NCI-H1092 treated with DMSO at 0.1 percent for 48 hours (cell line): Measurements from ENCODE around the gene DUXB.

Experiments used
- DNase-seq: peaks from one replicate; lab custom pipeline; 2025; lab: John Stamatoyannopoulos, UW

DUXB gene, protein sequence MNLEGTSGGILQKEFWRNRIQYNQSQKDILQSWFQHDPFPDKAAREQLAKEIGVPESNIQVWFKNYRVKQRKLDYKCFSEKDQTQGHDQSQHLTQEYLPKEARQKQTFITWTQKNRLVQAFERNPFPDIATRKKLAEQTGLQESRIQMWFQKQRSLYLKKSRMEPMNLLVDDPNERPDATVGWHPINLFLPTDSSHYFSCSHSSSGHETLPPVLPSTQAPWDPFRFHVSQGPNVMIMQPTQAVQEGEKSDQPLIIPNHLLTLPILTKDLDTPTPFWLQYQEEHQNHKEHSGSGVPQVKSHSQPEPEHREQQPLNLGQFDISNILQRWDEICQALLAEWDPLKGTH

DNA sequence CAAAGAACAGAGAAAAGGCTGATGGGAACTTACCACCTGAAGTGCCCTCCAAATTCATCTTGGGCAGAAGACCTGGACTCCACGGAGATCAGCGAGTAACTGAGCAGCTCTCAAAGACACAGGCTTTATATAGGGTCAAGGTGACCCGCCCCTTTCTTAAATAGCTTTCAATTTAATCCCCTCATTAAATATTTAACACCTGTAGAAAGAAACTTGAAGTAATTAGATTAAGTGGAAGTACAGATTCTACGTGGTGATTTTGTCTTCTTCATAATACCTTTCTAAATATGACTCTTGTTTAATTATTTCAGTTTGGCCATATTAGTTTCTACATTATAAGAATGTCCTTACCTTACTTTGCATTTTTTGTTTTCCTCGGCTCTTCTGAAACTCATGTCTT lies at the start of gene DUXB:
DUXB (minus strand) TSS at position 101 of the 400 bp plus-strand sequence; CDS start at position 58, 43 bp downstream.
- DNase-seq: no peak

DNA sequence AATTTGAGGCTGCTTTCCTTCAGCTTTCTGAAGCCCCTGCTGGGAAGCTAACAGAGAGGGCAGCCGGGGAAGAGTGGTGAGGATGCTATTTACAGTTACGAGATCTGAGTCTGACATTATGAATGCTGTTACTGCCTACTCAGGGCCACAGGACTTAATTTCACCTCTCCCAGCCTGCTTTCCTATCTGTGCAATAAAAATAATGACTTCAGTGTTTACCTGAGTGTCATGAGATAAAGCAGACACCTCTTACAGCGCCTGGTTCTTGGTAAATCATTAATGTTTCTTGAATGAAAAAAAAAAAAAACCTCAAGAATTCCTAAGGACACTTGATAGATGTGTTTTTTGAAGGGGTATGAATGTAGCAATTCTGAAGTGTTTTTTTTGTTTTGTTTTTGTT lies 49.3 kb upstream of the DUXB start:
- DNase-seq: no peak

DNA sequence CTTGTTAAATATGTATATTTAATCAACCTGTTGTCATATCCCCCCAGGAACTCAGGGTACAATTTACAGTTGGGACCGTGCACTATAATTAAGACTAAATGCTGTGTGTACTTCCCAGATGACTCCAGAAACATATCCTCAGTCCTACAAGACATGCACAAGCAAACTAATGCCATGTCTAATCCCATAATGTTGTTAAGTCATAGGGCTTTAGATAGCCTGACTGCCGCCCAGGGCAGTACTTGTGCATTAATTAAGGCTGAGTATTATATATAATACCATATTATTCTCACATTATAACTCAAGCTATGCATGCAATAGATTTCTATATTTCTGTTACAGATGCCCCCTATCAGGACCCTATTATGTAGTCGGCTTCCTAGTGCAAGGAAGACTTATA lies 45.1 kb upstream of the DUXB start:
- DNase-seq: no peak

GRCh38 chr16:75745823-75746222 lies 44.6 kb upstream of the DUXB start:
- no peak for DNase-seq

- no peak for DNase-seq
Observed at GRCh38 chr16:75745242-75745641, 44.0 kb upstream of the DUXB start.

GRCh38 chr16:75742424-75743047 lies 41.3 kb upstream of the DUXB start:
- DNase-seq: no peak

DNA sequence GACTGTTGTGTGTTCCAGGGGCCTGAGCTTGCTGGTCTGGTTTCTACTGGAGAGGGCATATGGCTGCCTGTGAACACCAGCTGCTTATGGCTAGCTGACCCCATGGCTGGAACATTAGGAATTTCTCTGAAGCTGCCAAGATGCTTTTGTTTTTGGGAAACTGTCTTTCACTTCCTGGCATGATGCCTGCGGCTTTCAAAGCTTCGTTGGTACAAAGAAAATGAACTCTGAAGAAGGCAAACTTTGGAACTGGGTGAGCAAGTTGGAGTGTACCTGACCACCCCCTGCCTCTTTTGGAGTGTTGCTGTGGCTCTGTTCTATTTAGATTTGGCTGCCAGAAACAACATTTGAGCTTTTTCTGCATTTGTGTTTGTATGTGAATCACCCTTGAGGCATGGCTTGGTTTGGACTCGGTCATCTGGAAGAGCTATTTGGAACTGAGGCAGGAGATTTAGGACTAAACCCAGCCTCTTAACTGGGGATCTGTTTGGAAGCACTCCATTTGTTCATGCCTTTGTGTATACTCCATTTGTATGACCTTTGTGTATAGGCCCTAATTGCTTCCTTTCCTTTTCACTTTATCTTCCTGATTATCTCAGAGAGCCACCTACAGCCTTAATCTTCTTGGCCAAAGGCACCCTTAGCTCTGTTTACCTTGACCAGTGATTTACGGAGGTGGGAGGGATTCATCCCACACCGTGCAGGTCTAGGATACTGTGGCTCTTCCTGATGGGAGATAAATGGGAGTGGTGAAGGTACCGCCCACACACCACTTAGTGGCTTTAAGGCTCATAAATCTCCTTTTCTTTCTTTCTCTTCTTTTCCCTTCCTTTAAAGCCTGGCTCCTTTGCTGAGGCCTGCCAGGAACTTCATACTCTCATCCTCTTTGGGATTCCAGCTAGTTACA lies 32.3 kb upstream of the DUXB start:
- no peak for DNase-seq

GRCh38 chr16:75732871-75733270 lies 31.6 kb upstream of the DUXB start:
- DNase-seq: no peak

- no peak for DNase-seq
Observed at GRCh38 chr16:75727221-75727620, 26.0 kb upstream of the DUXB start.

DNA sequence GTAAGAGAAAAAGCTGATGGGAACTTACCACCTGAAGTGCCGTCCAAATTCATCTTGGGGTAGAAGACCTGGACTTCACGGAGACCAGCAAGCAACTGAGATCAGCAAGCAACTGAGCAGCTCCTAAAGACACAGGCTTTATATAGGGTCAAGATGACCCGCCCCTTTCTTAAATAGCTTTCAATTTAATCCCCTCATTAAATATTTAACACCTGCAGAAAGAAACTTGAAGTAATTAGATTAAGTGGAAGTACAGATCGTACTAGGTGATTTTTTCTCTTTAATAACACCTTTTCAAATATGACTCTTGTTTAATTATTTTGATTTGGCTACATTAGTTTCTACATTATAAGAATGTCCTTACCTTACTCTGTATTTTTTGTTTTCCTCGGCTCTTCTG lies 25.1 kb upstream of the DUXB start, which contains the start of gene CPHXL:
CPHXL (minus strand) TSS at position 101 of the 400 bp plus-strand sequence; CDS start at position 53, 48 bp downstream.
- no peak for DNase-seq

GRCh38 chr16:75718452-75718851 lies 17.2 kb upstream of the DUXB start:
- no peak for DNase-seq

DNA sequence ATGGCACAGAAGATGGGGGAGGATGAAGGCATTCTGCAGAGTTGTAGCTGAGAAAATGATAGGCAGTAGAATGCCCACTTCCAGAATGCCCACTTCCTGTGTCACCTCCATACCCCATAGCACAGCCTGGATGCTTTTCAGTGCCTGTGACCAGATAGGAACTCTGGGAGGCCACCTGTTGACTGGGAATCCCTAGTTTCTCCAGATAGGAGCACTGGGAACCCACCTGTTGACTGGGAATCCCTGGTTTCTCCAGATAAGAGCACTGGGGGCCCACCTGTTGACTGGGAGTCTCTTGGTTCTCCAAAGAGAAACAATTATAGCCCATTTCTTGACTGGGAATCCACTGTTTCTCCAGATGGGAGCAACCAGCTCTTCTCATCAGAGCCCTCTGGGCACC lies 13.4 kb upstream of the DUXB start:
- no peak for DNase-seq

- DNase-seq: no peak
Observed at GRCh38 chr16:75710344-75710743, 9.1 kb upstream of the DUXB start.

GRCh38 chr16:75703306-75703705 lies 2.0 kb upstream of the DUXB start:
- DNase-seq: no peak

DNA sequence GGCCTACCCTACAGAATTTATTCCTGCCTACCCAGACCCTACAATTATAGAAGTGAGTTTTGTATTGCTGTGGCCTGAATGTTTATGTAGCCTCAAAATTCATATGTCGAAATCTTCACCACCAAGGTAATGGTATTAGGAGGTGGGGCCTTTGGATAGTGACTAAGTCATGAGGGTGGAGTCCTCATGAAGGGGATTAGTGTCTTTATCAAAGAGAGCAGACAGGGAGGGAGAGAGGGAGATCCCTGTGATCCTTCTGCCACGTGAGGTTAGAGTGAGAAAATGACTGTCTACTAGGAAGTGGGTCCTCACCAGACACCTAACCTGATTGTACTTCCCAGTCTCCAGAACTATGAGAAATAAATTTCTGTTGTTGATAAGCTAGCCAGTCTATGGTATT lies 981 bp upstream of the DUXB start:
- DNase-seq: no peak

GRCh38 chr16:75697571-75697970 lies 3.7 kb downstream of the DUXB start:
- no peak for DNase-seq

- no peak for DNase-seq
Observed at GRCh38 chr16:75695708-75696107, 5.6 kb downstream of the DUXB start.

GRCh38 chr16:75687361-75687760 lies 13.9 kb downstream of the DUXB start:
- DNase-seq: no peak

GRCh38 chr16:75682308-75682707 lies 19.0 kb downstream of the DUXB start:
- no peak for DNase-seq

DNA sequence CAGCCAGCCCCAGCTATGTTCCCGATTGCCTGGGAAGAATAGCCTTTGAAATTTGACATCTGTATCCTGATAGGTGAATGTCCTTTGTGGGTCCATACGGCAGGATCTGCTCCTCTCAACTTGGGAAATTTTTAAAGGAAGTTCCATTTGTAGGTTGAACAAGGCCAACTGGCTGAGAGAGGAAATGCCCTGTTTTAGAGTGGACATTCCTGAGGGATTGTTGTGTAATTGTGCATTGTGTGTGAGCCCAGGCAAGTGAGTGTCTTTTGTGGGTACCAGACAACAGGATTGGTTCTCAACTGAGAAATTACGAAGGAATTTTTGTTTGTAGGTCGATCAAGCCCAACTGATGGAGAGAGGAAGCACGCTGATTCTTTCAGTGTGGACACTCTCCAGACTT lies 21.9 kb downstream of the DUXB start:
- no peak for DNase-seq

DNA sequence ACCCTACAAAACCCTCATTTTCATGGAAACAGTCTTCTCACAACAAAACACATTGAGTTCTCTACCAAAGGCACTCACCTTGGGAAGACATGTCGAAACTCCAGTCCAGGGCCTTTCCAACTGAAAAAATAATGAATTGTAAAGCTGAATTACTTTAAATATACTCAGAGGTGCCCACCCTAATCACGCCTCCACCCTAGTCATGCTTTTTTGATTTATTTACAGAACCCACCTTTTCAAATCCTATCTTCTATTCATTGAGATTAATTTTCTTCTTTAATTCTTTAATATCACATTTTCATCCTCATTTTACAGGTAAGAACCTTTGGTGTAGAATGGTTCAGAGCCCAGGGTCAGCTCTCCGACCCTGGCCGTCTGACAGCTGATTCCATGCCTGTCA lies 24.4 kb downstream of the DUXB start, which contains the start of gene CPHXL2:
CPHXL2 (minus strand) TSS at position 101 of the 400 bp plus-strand sequence; CDS start at position 91, 10 bp downstream.
- DNase-seq: no peak

DNA sequence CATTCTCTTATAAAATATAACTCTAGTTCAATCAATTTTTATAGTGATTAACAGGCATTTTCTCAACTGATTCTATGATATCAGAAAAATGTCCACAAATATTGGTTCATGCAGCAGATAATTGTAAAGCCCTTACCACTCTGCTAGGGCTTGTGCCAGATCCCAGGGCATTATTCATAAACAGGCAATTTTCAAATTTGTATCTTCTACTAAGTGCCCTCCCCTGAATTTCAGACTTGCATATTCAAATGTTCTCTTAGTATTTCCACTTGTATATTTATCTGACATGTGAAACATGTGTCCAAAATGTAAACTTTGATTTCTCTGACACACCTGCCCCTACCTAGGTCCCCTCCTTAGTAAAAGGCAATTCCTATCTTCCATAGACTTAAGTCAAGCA lies 33.8 kb downstream of the DUXB start:
- no peak for DNase-seq
